IPS-NIHi7 (cell line): ENCODE results near the gene COLEC12.

ENCODE experiments used
- DNase-seq: peaks from one replicate; pipeline ENCODE4 v3.0.0; 2012; ENCODE audit warnings: mixed read lengths; ENCODE audit errors: extremely low spot score

Gene COLEC12

GRCh38 chr18:362311-363290 lies 137.9 kb downstream of the COLEC12 start:
- DNase-seq: peak; percentile 20

- peak; percentile 50 for DNase-seq
Observed at GRCh38 chr18:361941-362310, 138.6 kb downstream of the COLEC12 start.

- no peak for DNase-seq
Observed at GRCh38 chr18:361100-361732, 139.3 kb downstream of the COLEC12 start.

- no peak for DNase-seq
Observed at GRCh38 chr18:360676-361075, 139.8 kb downstream of the COLEC12 start.

GRCh38 chr18:356778-357177 lies 143.7 kb downstream of the COLEC12 start:
- no peak for DNase-seq

GRCh38 chr18:355678-356077 lies 144.8 kb downstream of the COLEC12 start:
- DNase-seq: no peak

- no peak for DNase-seq
Observed at GRCh38 chr18:354471-354870, 146.0 kb downstream of the COLEC12 start.

- no peak for DNase-seq
Observed at GRCh38 chr18:354003-354402, 146.5 kb downstream of the COLEC12 start.

GRCh38 chr18:352438-352837 lies 148.1 kb downstream of the COLEC12 start:
- DNase-seq: no peak

GRCh38 chr18:350953-351572 lies 149.4 kb downstream of the COLEC12 start:
- DNase-seq: no peak

- DNase-seq: no peak
Observed at GRCh38 chr18:346600-346999, 153.9 kb downstream of the COLEC12 start.

- DNase-seq: no peak
Observed at GRCh38 chr18:341102-341501, 159.4 kb downstream of the COLEC12 start.

- no peak for DNase-seq
Observed at GRCh38 chr18:340044-340443, 160.5 kb downstream of the COLEC12 start.

GRCh38 chr18:339200-339599 lies 161.3 kb downstream of the COLEC12 start:
- DNase-seq: no peak

- DNase-seq: no peak
Observed at GRCh38 chr18:336713-337112, 163.8 kb downstream of the COLEC12 start.

GRCh38 chr18:335733-336132 lies 164.8 kb downstream of the COLEC12 start:
- no peak for DNase-seq

- no peak for DNase-seq
Observed at GRCh38 chr18:334575-335132, 165.8 kb downstream of the COLEC12 start.

- DNase-seq: no peak
Observed at GRCh38 chr18:332721-333510, 167.6 kb downstream of the COLEC12 start.

GRCh38 chr18:332007-332406 lies 168.5 kb downstream of the COLEC12 start:
- no peak for DNase-seq

GRCh38 chr18:331221-331821 lies 169.2 kb downstream of the COLEC12 start:
- DNase-seq: no peak

GRCh38 chr18:328928-329327 lies 171.6 kb downstream of the COLEC12 start:
- no peak for DNase-seq
